Karpas-422 (cell line): Measurements from ENCODE around the gene NETO2. TPM values are rescaled to one million over a fixed set of nuclear protein-coding genes. Genes with fewer than 3 reads are reported as not detected.
A peak's percentile ranks its signal among the peaks of the same experiment; 100 is the strongest.
"Not testable (repeated sequence)": the region's sequence is repeated elsewhere in the genome, so short reads cannot be mapped to it uniquely, and the experiment has no call there.

Experiments used
- DNase-seq: peaks from one replicate; pipeline ENCODE4 v3.0.0-alpha.2; 2015
- H2AFZ ChIP-seq: fragments of 200-600 bp; sonication (generic); 2 replicates; pipeline ENCODE4 v1.6.1; 2014; ENCODE audit warnings: antibody characterized with exemption, low read length, mixed read lengths
- H3K27ac ChIP-seq: fragments of 200-600 bp; sonication (generic); 2 replicates; pipeline ENCODE4 v1.5.1; 2014; ENCODE audit warnings: mild to moderate bottlenecking, low read length, moderate library complexity
- H3K27me3 ChIP-seq: fragments of 200-600 bp; sonication (generic); 2 replicates; pipeline ENCODE4 v1.6.1; 2014; ENCODE audit warnings: low read length, mixed read lengths
- H3K36me3 ChIP-seq: fragments of 200-600 bp; sonication (generic); 2 replicates; pipeline ENCODE4 v1.6.1; 2014; ENCODE audit warnings: low read length, mixed read lengths; ENCODE audit not compliant: insufficient read depth
- H3K4me1 ChIP-seq: fragments of 200-600 bp; sonication (generic); 2 replicates; pipeline ENCODE4 v1.6.1; 2014; ENCODE audit warnings: mild to moderate bottlenecking, low read length, mixed read lengths
- H3K4me2 ChIP-seq: fragments of 200-600 bp; sonication (generic); 2 replicates; pipeline ENCODE4 v1.6.1; 2014; ENCODE audit warnings: low read length, low read depth, mild to moderate bottlenecking; ENCODE audit not compliant: poor library complexity, severe bottlenecking
- H3K4me3 ChIP-seq: fragments of 200-600 bp; sonication (generic); 2 replicates; pipeline ENCODE4 v1.5.1; 2014; ENCODE audit warnings: mild to moderate bottlenecking, antibody characterized with exemption, low read length, mixed read lengths
- H3K79me2 ChIP-seq: fragments of 200-600 bp; sonication (generic); 2 replicates; pipeline ENCODE4 v1.6.1; 2014; ENCODE audit warnings: mild to moderate bottlenecking, low read length, mixed read lengths
- H3K9ac ChIP-seq: fragments of 200-600 bp; sonication (generic); 2 replicates; pipeline ENCODE4 v1.6.0; 2014; ENCODE audit warnings: low read length
- H3K9me2 ChIP-seq: fragments of 200-600 bp; sonication (generic), shearing (Covaris generic); replicated peaks from 2 replicates; pipeline ENCODE4 v1.6.0; 2014; ENCODE audit warnings: mild to moderate bottlenecking, low read length, moderate library complexity; ENCODE audit not compliant: insufficient read depth
- H3K9me3 ChIP-seq: fragments of 300-700, 200-600 bp; sonication (generic); 2 replicates; pipeline ENCODE4 v1.6.1; 2014; ENCODE audit warnings: low read length, mixed read lengths
- H4K20me1 ChIP-seq: fragments of 200-600 bp; sonication (generic); 2 replicates; pipeline ENCODE4 v1.6.1; 2014; ENCODE audit warnings: mild to moderate bottlenecking, antibody characterized with exemption, low read length, low read depth; ENCODE audit not compliant: insufficient read depth
- total RNA-seq: library from RNA; depleted of rRNA; stranded (reverse); fragments of >200 nt; shearing (Covaris generic); gene quantifications from 2 replicates; pipeline ENCODE4 v1.2.3, GENCODE V29; 2014; ENCODE audit warnings: low replicate concordance; rRNA removed

NETO2 gene, protein sequence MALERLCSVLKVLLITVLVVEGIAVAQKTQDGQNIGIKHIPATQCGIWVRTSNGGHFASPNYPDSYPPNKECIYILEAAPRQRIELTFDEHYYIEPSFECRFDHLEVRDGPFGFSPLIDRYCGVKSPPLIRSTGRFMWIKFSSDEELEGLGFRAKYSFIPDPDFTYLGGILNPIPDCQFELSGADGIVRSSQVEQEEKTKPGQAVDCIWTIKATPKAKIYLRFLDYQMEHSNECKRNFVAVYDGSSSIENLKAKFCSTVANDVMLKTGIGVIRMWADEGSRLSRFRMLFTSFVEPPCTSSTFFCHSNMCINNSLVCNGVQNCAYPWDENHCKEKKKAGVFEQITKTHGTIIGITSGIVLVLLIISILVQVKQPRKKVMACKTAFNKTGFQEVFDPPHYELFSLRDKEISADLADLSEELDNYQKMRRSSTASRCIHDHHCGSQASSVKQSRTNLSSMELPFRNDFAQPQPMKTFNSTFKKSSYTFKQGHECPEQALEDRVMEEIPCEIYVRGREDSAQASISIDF
- total RNA-seq, result 83.9 and 84.4 TPM in 2 replicates

DNA sequence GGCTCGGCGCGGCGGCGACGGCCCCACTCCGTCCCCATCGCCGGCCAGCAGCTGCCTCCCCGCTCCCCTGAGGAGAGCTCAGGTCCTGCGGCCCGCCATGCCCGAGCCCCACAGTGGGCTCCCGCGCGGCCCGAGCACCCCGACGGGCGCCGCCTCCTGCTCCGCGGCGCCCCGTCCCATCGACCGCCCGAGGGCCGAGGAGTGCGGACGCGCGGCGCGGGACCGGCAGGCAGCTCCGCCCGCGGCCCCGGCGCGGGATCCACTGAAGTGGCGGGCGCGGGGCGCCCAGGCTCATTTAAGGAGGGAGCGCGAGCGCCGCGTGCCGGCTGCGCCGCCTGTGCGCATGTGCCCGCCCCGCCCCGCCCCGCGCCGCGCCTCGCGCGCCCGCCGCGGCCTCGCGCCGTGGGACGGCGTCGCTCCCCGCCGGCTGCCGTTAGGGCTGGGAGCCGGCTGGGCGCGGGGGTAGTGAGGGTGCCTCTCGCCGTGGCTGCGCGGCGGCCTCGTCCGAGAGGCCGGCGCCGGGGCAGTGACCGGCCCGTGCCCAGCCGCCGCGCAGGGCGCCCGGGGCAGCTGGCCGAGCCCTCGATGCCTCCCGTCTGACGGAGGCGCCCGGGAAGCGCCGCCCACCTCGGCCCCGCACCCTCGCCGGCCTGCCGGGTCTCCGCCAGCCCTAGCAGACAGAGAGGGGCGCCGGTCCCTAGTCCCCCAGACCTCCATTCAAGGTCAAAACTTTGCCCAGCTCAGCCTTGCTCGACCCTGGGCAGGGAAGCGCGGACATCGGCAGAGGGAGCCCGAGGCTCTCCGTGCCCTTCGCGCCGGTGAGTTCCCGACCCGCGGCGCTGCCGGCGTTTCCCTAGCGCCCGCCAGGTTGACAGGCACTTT is at the start of gene NETO2:
Gene NETO2 (minus strand): TSS at position 269 of the 882 bp plus-strand sequence. CDS start 333 bp downstream, outside the sequence.
- no peaks in the 10 kb centered on the region for H3K9me2 ChIP-seq
- peak; percentile 86 for DNase-seq
- H3K4me1 ChIP-seq, result peaks cover 39% of the 10 kb centered on the region
- peak within 1 kb of the TSS; percentile 90 for H3K4me2 ChIP-seq
- peak within 1 kb of the TSS; percentile 93 for H3K27ac ChIP-seq
- peaks cover 16% of the 10 kb centered on the region for H3K36me3 ChIP-seq
- no peaks in the 10 kb centered on the region for H3K27me3 ChIP-seq
- H3K9me3 ChIP-seq, result no peaks in the 10 kb centered on the region
- H2AFZ ChIP-seq, result 0 out of 2 replicates have a peak within 1 kb of the TSS, but pooled peaks have one; percentile 13
- H3K9ac ChIP-seq, result peak within 1 kb of the TSS; percentile 94
- H3K4me3 ChIP-seq, result peak within 1 kb of the TSS; percentile 86
- peaks cover 44% of the 10 kb centered on the region for H3K79me2 ChIP-seq
- H4K20me1 ChIP-seq, result peaks cover 29% of the 10 kb centered on the region

DNA sequence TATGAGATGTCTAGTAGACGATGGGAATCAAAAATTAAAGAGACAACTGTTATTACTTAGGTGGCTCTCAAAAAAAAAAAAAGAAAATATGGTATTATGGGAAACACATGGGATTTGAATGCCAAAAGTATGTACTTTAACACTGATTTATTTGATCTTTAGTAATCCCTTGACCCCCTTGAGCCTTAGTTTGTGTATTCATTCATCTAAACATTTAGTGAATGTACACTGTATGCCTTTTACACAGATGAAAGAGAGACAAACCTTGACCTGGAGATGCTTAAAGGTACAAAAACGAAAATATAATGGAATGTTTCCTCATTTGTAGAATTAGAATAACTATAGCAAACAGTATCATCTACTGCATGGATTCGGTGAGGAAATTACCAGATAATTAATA is 38.6 kb upstream of the NETO2 start:
- Histone ChIP-seq H3K4me1 (no peaks in the 10 kb centered on the region), H3K36me3 (no peaks in the 10 kb centered on the region), H3K4me2 (no peak overlapping the region), H3K79me2 (peaks cover 7% of the 10 kb centered on the region), H3K27me3 (no peaks in the 10 kb centered on the region), H2AFZ (no peak overlapping the region), H3K9me3 (no peaks in the 10 kb centered on the region), H3K27ac (no peak overlapping the region), H3K9ac (no peak overlapping the region), H3K9me2 (no peaks in the 10 kb centered on the region), H4K20me1 (no peaks in the 10 kb centered on the region), H3K4me3 (no peak overlapping the region)
- no peak for DNase-seq

DNA sequence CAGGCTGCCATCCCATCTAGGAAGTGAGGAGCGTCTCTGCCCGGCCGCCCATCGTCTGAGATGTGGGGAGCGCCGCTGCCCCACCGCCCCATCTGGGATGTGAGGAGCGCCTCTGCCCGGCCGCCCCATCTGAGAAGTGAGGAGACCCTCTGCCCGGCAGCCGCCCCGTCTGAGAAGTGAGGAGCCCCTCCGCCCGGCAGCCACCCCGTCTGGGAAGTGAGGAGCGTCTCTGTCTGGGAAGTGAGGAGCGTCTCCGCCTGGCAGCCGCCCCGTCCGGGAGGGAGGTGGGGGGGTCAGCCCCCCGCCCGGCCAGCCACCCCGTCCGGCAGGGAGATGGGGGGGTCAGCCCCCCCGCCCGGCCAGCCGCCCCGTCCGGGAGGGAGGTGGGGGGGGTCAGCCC is 37.3 kb upstream of the NETO2 start:
- not testable (repeated sequence) for H3K9me2 ChIP-seq, H3K4me3 ChIP-seq, H3K4me1 ChIP-seq, H3K9me3 ChIP-seq, H3K27me3 ChIP-seq, DNase-seq, H2AFZ ChIP-seq, H4K20me1 ChIP-seq, H3K27ac ChIP-seq, H3K36me3 ChIP-seq, H3K4me2 ChIP-seq, H3K79me2 ChIP-seq, H3K9ac ChIP-seq

DNA sequence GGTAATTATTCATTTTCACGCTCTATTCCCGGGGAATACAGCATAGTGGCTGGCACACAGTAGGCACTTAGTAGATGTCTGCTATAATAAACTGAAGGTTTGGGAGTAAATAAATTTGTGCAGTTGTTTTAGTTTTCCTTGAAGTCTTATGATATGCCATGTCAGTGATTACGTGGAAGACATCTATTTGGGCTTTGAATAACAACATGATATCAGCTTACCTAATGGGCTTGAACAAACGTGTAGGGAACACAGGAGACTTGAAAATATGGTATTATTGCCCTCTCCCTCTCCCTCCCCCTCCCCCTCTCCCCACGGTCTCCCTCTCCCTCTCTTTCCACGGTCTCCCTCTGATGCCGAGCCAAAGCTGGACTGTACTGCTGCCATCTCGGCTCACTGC is 36.3 kb upstream of the NETO2 start:
- H3K4me1 ChIP-seq, result no peaks in the 10 kb centered on the region
- no peak for DNase-seq
- no peak overlapping the region for H3K4me2 ChIP-seq
- H3K9me3 ChIP-seq, result no peaks in the 10 kb centered on the region
- no peak overlapping the region for H2AFZ ChIP-seq
- peaks cover 7% of the 10 kb centered on the region for H3K79me2 ChIP-seq
- H3K27ac ChIP-seq, result no peak overlapping the region
- H3K36me3 ChIP-seq, result no peaks in the 10 kb centered on the region
- no peak overlapping the region for H3K9ac ChIP-seq
- no peak overlapping the region for H3K4me3 ChIP-seq
- H3K9me2 ChIP-seq, result no peaks in the 10 kb centered on the region
- no peaks in the 10 kb centered on the region for H4K20me1 ChIP-seq
- H3K27me3 ChIP-seq, result no peaks in the 10 kb centered on the region

DNA sequence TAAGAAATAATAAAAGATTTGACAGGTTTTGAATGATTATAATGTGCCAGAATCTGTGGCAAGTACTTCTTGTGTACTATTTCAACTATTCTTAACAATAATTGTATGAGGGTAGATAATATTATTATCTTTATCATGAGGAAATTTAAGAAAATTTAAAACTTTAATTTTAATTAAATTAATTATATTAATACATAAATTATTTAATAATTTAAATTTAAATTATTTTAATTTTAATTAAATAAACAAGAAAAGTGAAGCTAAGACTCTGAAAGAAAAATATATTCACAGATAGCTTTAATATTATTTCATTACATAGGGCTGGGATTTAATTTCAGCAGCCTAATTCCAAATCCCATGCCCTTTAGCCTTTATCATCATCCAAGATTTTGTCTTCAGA is 31.4 kb upstream of the NETO2 start:
- H3K4me3 ChIP-seq, result no peak overlapping the region
- no peaks in the 10 kb centered on the region for H3K27me3 ChIP-seq
- no peak overlapping the region for H3K4me2 ChIP-seq
- H4K20me1 ChIP-seq, result no peaks in the 10 kb centered on the region
- no peaks in the 10 kb centered on the region for H3K9me3 ChIP-seq
- DNase-seq, result no peak
- H3K4me1 ChIP-seq, result no peaks in the 10 kb centered on the region
- H3K36me3 ChIP-seq, result no peaks in the 10 kb centered on the region
- H3K9ac ChIP-seq, result no peak overlapping the region
- no peak overlapping the region for H3K27ac ChIP-seq
- H3K79me2 ChIP-seq, result peaks cover 7% of the 10 kb centered on the region
- no peaks in the 10 kb centered on the region for H3K9me2 ChIP-seq
- H2AFZ ChIP-seq, result no peak overlapping the region

DNA sequence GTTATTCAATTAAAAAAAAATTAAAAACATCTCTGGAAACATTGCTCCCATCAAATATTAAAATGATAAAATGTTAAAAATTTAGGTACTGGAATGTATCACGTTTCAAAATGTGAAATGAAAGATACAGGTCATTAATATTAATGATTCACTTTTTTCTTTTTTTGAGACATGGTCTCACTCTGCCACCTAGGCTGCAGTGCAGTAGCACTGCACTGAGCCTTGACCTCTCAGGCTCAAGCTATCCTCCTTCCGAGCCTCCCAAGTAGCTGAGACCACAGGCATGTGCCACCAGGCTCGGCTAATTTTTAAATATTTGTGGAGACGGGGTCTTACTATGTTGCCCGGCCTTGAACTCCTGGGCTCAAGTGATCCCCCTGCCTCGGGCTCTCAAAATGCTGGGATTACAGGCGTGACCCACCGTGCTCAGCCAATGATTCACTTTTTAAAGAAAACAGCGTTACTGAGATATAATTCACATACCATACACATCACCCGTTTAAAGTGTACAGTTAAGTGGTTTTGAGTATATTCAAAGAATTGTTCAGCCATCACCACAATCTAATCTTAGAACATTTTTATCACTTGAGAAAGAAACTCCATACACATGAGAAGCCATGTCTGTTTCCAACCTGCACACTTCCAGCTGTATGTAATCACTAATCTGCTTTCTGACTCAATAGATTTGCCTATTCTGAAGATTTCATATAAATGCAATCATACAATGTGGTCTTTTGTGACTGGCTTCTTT is 19.1 kb upstream of the NETO2 start:
- no peak overlapping the region for H3K4me3 ChIP-seq
- H3K79me2 ChIP-seq, result no peaks in the 10 kb centered on the region
- no peaks in the 10 kb centered on the region for H3K9me2 ChIP-seq
- H4K20me1 ChIP-seq, result no peaks in the 10 kb centered on the region
- H3K9ac ChIP-seq, result no peak overlapping the region
- H3K27me3 ChIP-seq, result no peaks in the 10 kb centered on the region
- H3K4me1 ChIP-seq, result no peaks in the 10 kb centered on the region
- no peak for DNase-seq
- no peak overlapping the region for H3K4me2 ChIP-seq
- H3K9me3 ChIP-seq, result no peaks in the 10 kb centered on the region
- H3K27ac ChIP-seq, result no peak overlapping the region
- H3K36me3 ChIP-seq, result peaks cover 9% of the 10 kb centered on the region; the same call in 1 of the 2 replicates
- no peak overlapping the region for H2AFZ ChIP-seq

DNA sequence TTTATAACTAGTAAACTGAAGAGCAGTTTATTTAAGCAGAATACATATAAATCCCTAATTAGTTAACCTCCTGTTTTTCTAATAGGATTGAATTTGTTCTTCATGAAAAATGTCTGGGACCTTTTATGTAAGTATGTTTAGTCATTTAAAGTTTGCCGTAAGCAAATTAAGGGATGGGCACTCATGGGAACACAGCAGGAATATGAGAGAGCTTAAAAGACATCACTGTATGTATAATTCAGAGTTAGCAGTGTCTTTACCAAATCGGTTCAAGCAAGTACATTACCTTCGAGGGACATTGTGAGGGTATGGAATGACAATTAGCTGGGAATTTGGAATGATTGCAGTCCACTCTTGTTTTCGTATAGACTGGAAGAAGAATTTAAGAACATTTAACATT is 17.7 kb upstream of the NETO2 start:
- no peak for DNase-seq
- Histone ChIP-seq H3K4me3 (no peak overlapping the region), H3K4me2 (no peak overlapping the region), H3K36me3 (peaks cover 14% of the 10 kb centered on the region; the same call in 1 of the 2 replicates), H3K9me3 (no peaks in the 10 kb centered on the region), H3K9ac (no peak overlapping the region), H3K79me2 (no peaks in the 10 kb centered on the region), H3K9me2 (no peaks in the 10 kb centered on the region), H4K20me1 (no peaks in the 10 kb centered on the region), H2AFZ (no peak overlapping the region), H3K4me1 (no peaks in the 10 kb centered on the region), H3K27ac (no peak overlapping the region), H3K27me3 (no peaks in the 10 kb centered on the region)
